Heart left ventricle (tissue), 16 donors: ENCODE results near the gene PRKN. TPM values are rescaled to one million over a fixed set of nuclear protein-coding genes. Genes with fewer than 3 reads are reported as not detected.
A peak's percentile ranks its signal among the peaks of the same experiment; 100 is the strongest.

Experiments
- ATAC-seq, 4 donors: fragments of 200-7000 bp; cut with Tn5 transposase; one replicate each; pipeline ENCODE4 v1.9.1; 2020 to 2022; ENCODE audit warnings: moderate library complexity in 4 of 4, mild to moderate bottlenecking in 3 of 4, moderate number of reproducible peaks in 1 of 4
- DNase-seq, 5 donors: peaks; one replicate each; pipeline ENCODE4 v3.0.0-alpha.2; 2020
- H3K27ac ChIP-seq, 12 donors: fragments of 200-600 bp; sonication (generic) in 4 of 12; one replicate each; pipeline versions ENCODE4 v1.5.0 to v1.8.0; 2016 to 2022; ENCODE audit warnings: mild to moderate bottlenecking in 2 of 12
- H3K27me3 ChIP-seq, 9 donors: fragments of 200-600 bp; sonication (generic) in 2 of 9; one replicate each; pipeline versions ENCODE4 v1.5.1 to v1.8.0; 2016 to 2022; ENCODE audit warnings: mild to moderate bottlenecking in 3 of 9
- H3K36me3 ChIP-seq, 9 donors: fragments of 200-600 bp; sonication (generic) in 2 of 9; one replicate each; pipeline versions ENCODE4 v1.5.0 to v1.8.0; 2018 to 2022; ENCODE audit warnings: mild to moderate bottlenecking in 2 of 9
- H3K4me1 ChIP-seq, 12 donors: fragments of 200-600 bp; sonication (generic) in 4 of 12; one replicate each; pipeline versions ENCODE4 v1.5.0 to v1.8.0; 2016 to 2022; ENCODE audit warnings: mild to moderate bottlenecking in 3 of 12
- H3K4me3 ChIP-seq, 12 donors: fragments of 200-600 bp; sonication (generic) in 4 of 12; one replicate each; pipeline versions ENCODE4 v1.5.0 to v1.8.0; 2017 to 2022; ENCODE audit warnings: mild to moderate bottlenecking in 9 of 12, moderate library complexity in 4 of 12
- H3K9me3 ChIP-seq, 12 donors: fragments of 200-600 bp; sonication (generic) in 4 of 12; one replicate each; pipeline versions ENCODE4 v1.5.0 to v1.8.0; 2016 to 2022; ENCODE audit warnings: mild to moderate bottlenecking in 1 of 12
- POLR2A ChIP-seq, 2 donors: fragments of 450-650 bp; IDR thresholded peaks; one replicate each; pipeline ENCODE4 v1.6.1; 2017; ENCODE audit warnings: antibody characterized with exemption in 2 of 2, mild to moderate bottlenecking in 2 of 2, moderate library complexity in 2 of 2
- WGBS, 4 donors: extraction: QIAGEN DNeasy Blood & Tissue Kit in 2 of 4; methylation state at CpG; one replicate each; pipeline versions ENCODE4 v1.1.5 to v1.1.7; 2013 to 2018; 5-methylcytosine and 5-hydroxymethylcytosine counted together
- intact Hi-C, 10 donors: fragments of 100-400 bp; cut with DNase I; formaldehyde crosslinking; loops; one replicate each; pipeline versions ENCODE4 v1.11.1 to v1.14.2; 2022
- polyA plus RNA-seq, 2 donors: library from polyadenylated mRNA; stranded (reverse); fragments of 200-250 nt; gene quantifications; one replicate each; pipeline ENCODE4 v1.2.3, GENCODE V29; 2013
- total RNA-seq, 9 donors: library from RNA; depleted of rRNA in 2 of 9; stranded (reverse); fragments of >200 nt in 2 of 9; fragmentation: NEBNext Ultra II Directional in 3 of 9; extraction: Animal tissue kit (Norgen Biotek cat#: 25700) in 3 of 9; gene quantifications; one replicate each; pipeline versions ENCODE4 v1.1.0 to v1.2.4, GENCODE V29; 2016 to 2023
- TF ChIP-seq, protein P1 (sequence below), 12 donors: fragments of 200-600 bp; sonication (generic) in 4 of 12; IDR thresholded peaks; one replicate each; pipeline versions ENCODE4 v1.5.0 to v1.8.0; 2018 to 2022; ENCODE audit warnings: antibody characterized with exemption in 12 of 12, mild to moderate bottlenecking in 5 of 12
- donor health status: ischemic (EF 13 %, LVEDD 7.1; RV severe dilation, severe dysfunction).
- donor health status: healthy with polysubstance abuse.
- donor health status: DM: no; HTN: yes; CAD: no.
- donor health status: DM: no; HTN: no; CAD: no.
- donor health status: ischemic (EF 25% LVEDD 6.9; RV normal size, moderate dysfunction).
- donor health status: ischemic (EF 25% LVEDD 5.7; RV mildly dilated, moderate dysfunction).
- donor health status: healthy.
- donor health status: DM: yes; HTN: yes; CAD: no.
- donor health status: ischemic (EF 35%, LVEDD 5.7; RV mildly dilated, moderate dysfunction).
- donor health status: nonischemic (EF 11% LVEDD 7.7; RV severe dilation, severe dysfunction).
- donor health status: DM: yes; HTN: yes; CAD: no.
- donor health status: PGD.
- donor health status: ischemic (EF 29% LVEDD 5.4; RV normal size, mild dysfunction).
- donor health status: nonischemic (EF 23%, LVEDD 6.1; RV moderate dilation, normal function).

The PRKN gene
- total and polyA plus RNA-seq, 11 donors = 3.4 to 32.5 (median 21.2) TPM

GRCh38 chr6:161435748-161436070 lies 1291.9 kb downstream of the PRKN start:
- Histone ChIP-seq H3K4me3 (peak overlapping the region in 3 of 12 donors; percentile 1 to 34 (median 22)), H3K27ac (peak overlapping the region in 11 of 12 donors; percentile 12 to 83 (median 69))
- 42 to 50% (median 46%) methylated on average over 1 of the region's 1 CpG for WGBS, 4 donors

DNA sequence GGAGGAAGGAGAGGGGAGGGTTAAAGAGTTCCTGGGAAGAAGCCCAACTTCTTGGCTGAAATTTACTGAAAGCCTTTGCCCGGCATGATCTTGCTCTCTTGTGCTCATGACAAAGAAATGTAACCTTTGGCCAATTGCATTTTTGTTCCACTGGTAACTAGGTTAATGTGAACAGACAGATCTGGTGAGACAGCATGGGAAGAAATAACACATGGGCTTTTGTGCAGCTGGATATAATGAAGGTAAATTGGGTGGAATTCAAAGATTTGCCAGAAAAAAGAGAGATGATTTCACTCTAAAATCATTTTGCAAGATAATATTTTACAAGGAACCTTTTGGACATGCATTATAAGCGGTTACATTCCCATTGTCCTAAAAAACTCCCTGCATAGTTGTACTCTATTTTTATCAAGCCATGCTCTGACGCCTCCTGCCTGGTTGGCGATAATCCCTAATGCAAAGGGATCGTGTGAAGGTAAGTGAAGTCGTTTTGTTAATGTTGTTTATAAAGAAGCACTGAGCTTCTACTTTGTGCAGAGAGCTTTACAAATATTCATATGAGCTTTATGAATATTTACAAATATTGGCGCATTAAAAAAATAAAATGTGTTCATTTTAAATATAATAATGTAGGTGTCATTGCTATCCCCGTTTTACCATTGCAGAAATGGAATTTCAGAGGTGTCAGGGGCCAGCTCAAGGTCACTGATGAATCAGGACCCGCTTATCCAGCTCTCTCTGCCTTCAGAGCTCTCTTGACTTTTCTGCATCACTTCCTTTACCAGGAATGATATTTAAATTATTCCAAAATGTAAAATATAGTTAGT lies 1292.4 kb downstream of the PRKN start:
- Histone ChIP-seq H3K27ac (peak overlapping the region; percentile 23 to 83 (median 72)), H3K4me1 (peaks cover 0 to 42% (median 15%) of the 10 kb centered on the region in 12 donors), H3K27me3 (no peaks in the 10 kb centered on the region), H3K4me3 (peak overlapping the region in 5 of 12 donors; percentile 1 to 34 (median 19)), H3K36me3 (no peaks in the 10 kb centered on the region), H3K9me3 (peaks cover 0 to 2% (median 0%) of the 10 kb centered on the region in 12 donors)
- TF ChIP-seq, protein P1, sequence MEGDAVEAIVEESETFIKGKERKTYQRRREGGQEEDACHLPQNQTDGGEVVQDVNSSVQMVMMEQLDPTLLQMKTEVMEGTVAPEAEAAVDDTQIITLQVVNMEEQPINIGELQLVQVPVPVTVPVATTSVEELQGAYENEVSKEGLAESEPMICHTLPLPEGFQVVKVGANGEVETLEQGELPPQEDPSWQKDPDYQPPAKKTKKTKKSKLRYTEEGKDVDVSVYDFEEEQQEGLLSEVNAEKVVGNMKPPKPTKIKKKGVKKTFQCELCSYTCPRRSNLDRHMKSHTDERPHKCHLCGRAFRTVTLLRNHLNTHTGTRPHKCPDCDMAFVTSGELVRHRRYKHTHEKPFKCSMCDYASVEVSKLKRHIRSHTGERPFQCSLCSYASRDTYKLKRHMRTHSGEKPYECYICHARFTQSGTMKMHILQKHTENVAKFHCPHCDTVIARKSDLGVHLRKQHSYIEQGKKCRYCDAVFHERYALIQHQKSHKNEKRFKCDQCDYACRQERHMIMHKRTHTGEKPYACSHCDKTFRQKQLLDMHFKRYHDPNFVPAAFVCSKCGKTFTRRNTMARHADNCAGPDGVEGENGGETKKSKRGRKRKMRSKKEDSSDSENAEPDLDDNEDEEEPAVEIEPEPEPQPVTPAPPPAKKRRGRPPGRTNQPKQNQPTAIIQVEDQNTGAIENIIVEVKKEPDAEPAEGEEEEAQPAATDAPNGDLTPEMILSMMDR (IDR thresholded peaks at IDR 0.05) = no peak
- TF ChIP-seq POLR2A (IDR thresholded peaks at IDR 0.05) = no peak
- DNase-seq = peak in 1 of 5 donors; percentile 34
- intact Hi-C loops = loop anchor here in 2 of 10 donors (5.0 kb wide), 2 partner anchors 52 to 62 kb away; no protein-coding TSS in a partner anchor
- WGBS, 4 donors = 24 to 27% (median 24%) methylated on average over 9 of the region's 9 CpGs
- peak; percentile 70 to 90 (median 78) for ATAC-seq

More at GRCh38 chr6:161435748-161436070, 1291.9 kb downstream of the PRKN start:
- H3K36me3 ChIP-seq = no peaks in the 10 kb centered on the region
- no peak for TF ChIP-seq POLR2A (IDR thresholded peaks at IDR 0.05)
- TF ChIP-seq, protein P1 (IDR thresholded peaks at IDR 0.05) = no peak
- intact Hi-C loops = loop anchor here in 2 of 10 donors (5.0 kb wide), 2 partner anchors 52 to 62 kb away; no protein-coding TSS in a partner anchor
- H3K27me3 ChIP-seq = no peaks in the 10 kb centered on the region
- no peak for ATAC-seq
- no peak for DNase-seq
- H3K4me1 ChIP-seq = peaks cover 0 to 42% (median 15%) of the 10 kb centered on the region in 12 donors
- no peaks in the 10 kb centered on the region for H3K9me3 ChIP-seq

DNA sequence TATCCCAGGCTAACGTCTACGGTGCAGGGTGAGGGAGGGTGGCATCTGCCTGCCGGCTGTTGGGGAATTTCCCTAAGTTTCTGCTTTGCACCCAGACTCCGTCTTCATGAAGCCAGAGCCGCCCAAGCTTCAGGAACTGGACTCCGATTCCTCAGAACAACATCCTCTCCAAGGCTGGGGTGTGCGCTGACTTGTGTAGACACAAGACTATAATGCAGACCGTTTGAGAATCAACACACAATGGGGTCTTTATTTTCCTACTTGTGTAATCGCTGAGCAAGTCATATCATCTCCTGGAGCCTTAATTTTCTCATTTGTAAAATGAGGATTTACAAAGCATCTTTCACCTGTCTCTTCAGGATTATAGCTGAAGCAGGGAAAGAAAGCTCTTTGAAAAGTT lies 1293.2 kb downstream of the PRKN start:
- WGBS, 4 donors = 50 to 69% (median 57%) methylated on average over 9 of the region's 9 CpGs
- Histone ChIP-seq H3K4me3 (peak overlapping the region in 3 of 12 donors; percentile 1 to 34 (median 22)), H3K27me3 (no peaks in the 10 kb centered on the region), H3K9me3 (peaks cover 0 to 6% (median 0%) of the 10 kb centered on the region in 12 donors), H3K4me1 (peaks cover 0 to 37% (median 14%) of the 10 kb centered on the region in 12 donors), H3K36me3 (no peaks in the 10 kb centered on the region), H3K27ac (peak overlapping the region in 11 of 12 donors; percentile 25 to 83 (median 74))
- TF ChIP-seq POLR2A (IDR thresholded peaks at IDR 0.05) = no peak
- TF ChIP-seq, protein P1 (IDR thresholded peaks at IDR 0.05) = no peak
- DNase-seq (peak in 2 of 5 donors; percentile 19 to 26), ATAC-seq (peak; percentile 14 to 47 (median 22))
- intact Hi-C loops = no loop called here

GRCh38 chr6:161432546-161432945 lies 1295.0 kb downstream of the PRKN start:
- no peak for TF ChIP-seq POLR2A (IDR thresholded peaks at IDR 0.05)
- TF ChIP-seq, protein P1 (IDR thresholded peaks at IDR 0.05) = no peak
- ATAC-seq (no peak), DNase-seq (no peak)
- Histone ChIP-seq H3K27ac (no peak overlapping the region), H3K9me3 (peaks cover 0 to 6% (median 0%) of the 10 kb centered on the region in 12 donors), H3K36me3 (no peaks in the 10 kb centered on the region), H3K4me3 (no peak overlapping the region), H3K27me3 (no peaks in the 10 kb centered on the region), H3K4me1 (peaks cover 0 to 27% (median 12%) of the 10 kb centered on the region in 12 donors)
- intact Hi-C loops = no loop called here
- WGBS, 4 donors = 94 to 98% (median 96%) methylated on average over 3 of the region's 3 CpGs
